GM12878 (cell line): ENCODE results near the gene PEMT. TPM values are rescaled to one million over a fixed set of nuclear protein-coding genes. Genes with fewer than 3 reads are reported as not detected.

Source experiments
- ATAC-seq: fragments of 200-7000 bp; cut with Tn5 transposase; 3 replicates; pipeline ENCODE4 v1.9.1; 2020; ENCODE audit warnings: mild to moderate bottlenecking, moderate library complexity
- BruUV-seq: library from RNA; stranded (reverse); fragments of 400-500 nt; replicated peaks from 2 replicates; lab custom pipeline; 2021; lab: Mats Ljungman, UMichigan
- CTCF ChIA-PET: fragments of 300-600 bp; sonication (Branson Sonifier 250); formaldehyde crosslinking; extraction: SDS; loops from one replicate; lab custom pipeline; 2021; ENCODE audit warnings: inconsistent platforms; lab: Yijun Ruan, JAX
- POLR2A ChIA-PET: fragments of 350-600 bp; formaldehyde crosslinking; extraction: SDS; loops from one replicate; lab custom pipeline; 2021; ENCODE audit warnings: inconsistent platforms; lab: Charles Lee
- RAD21 ChIA-PET: fragments of 300-600 bp; sonication (Branson Sonifier 250); formaldehyde crosslinking; loops from one replicate; lab custom pipeline; 2023; ENCODE audit warnings: antibody characterized with exemption; ENCODE audit not compliant: unreplicated experiment; lab: Charles Lee
- SMC1A ChIA-PET: fragments of 300-600 bp; sonication (Branson Sonifier 250); formaldehyde crosslinking; loops from one replicate; lab custom pipeline; 2023; ENCODE audit not compliant: unreplicated experiment, uncharacterized antibody; lab: Charles Lee
- DNase-seq: peaks from one replicate; pipeline ENCODE4 v3.0.0-alpha.2; 2011; ENCODE audit warnings: low read depth, low spot score
- FAIRE-seq: peaks from 3 replicates; lab custom pipeline; 2011; peaks lifted over from hg19 to GRCh38; lab: Jason Lieb, UNC
- H2AFZ ChIP-seq: 2 replicates; pipeline ENCODE4 v1.6.0; 2011; ENCODE audit warnings: low read depth, low read length, control low read depth; ENCODE audit not compliant: control insufficient read depth
- H3K27ac ChIP-seq: 2 replicates; pipeline ENCODE4 v1.5.1; 2011; ENCODE audit warnings: control low read depth; ENCODE audit not compliant: control insufficient read depth, insufficient read depth
- H3K27me3 ChIP-seq, 2 experiments: replicated peaks in 1 of 2; 2 replicates each; pipeline versions ENCODE4 v1.6.0 to v1.6.1; 2011; ENCODE audit warnings: low read length in 1 of 2; ENCODE audit not compliant: control insufficient read depth in 2 of 2, insufficient read depth in 2 of 2
- H3K36me3 ChIP-seq, 2 experiments: 2 replicates each; pipeline ENCODE4 v1.5.1; 2011; ENCODE audit warnings: low read length in 1 of 2; ENCODE audit not compliant: control insufficient read depth in 2 of 2, insufficient read depth in 2 of 2
- H3K4me1 ChIP-seq: 2 replicates; pipeline ENCODE4 v1.6.1; 2011; ENCODE audit warnings: mild to moderate bottlenecking, low read length, moderate library complexity, mixed read lengths; ENCODE audit not compliant: control insufficient read depth, insufficient read depth
- H3K4me2 ChIP-seq: 2 replicates; pipeline ENCODE4 v1.6.0; 2011; ENCODE audit warnings: control low read depth; ENCODE audit not compliant: control insufficient read depth, insufficient read depth
- H3K4me3 ChIP-seq: fragments of 200-600 bp; sonication (generic); 2 replicates; pipeline ENCODE4 v1.5.1; 2016
- H3K79me2 ChIP-seq: 2 replicates; pipeline ENCODE4 v1.6.0; 2011; ENCODE audit warnings: low read length; ENCODE audit not compliant: control insufficient read depth, insufficient read depth
- H3K9ac ChIP-seq: 2 replicates; pipeline ENCODE4 v1.8.0; 2011; ENCODE audit warnings: low read length, control low read depth, mixed read lengths; ENCODE audit not compliant: control insufficient read depth, insufficient read depth
- H3K9me3 ChIP-seq: replicated peaks from 3 replicates; pipeline ENCODE4 v1.5.1; 2011; ENCODE audit warnings: mild to moderate bottlenecking, low read length; ENCODE audit not compliant: control insufficient read depth, insufficient read depth
- H4K20me1 ChIP-seq: 2 replicates; pipeline ENCODE4 v1.6.0; 2011; ENCODE audit not compliant: control insufficient read depth, insufficient read depth
- IKZF2 ChIP-seq, 2 experiments: fragments of 450-650 bp; IDR thresholded peaks; 2 replicates each; pipeline ENCODE4 v1.6.1; 2017; ENCODE audit warnings: mild to moderate bottlenecking in 2 of 2, moderate library complexity in 2 of 2
- JUND ChIP-seq: IDR thresholded peaks from 2 replicates; pipeline ENCODE4 v1.6.1; 2012; ENCODE audit warnings: low read depth, mild to moderate bottlenecking, low read length, improper control_type of control experiment, moderate library complexity
- KDM1A ChIP-seq: fragments of 200-600 bp; sonication (generic); IDR thresholded peaks from 2 replicates; pipeline ENCODE4 v1.6.1; 2016; ENCODE audit warnings: borderline replicate concordance
- KLF5 ChIP-seq: fragments of 450-650 bp; IDR thresholded peaks from 2 replicates; pipeline ENCODE4 v1.6.1; 2014; ENCODE audit warnings: mild to moderate bottlenecking; ENCODE audit not compliant: partially characterized antibody
- MEF2A ChIP-seq: IDR thresholded peaks from 2 replicates; pipeline ENCODE4 v1.6.1; 2011; ENCODE audit warnings: low read depth, mild to moderate bottlenecking, low read length, moderate library complexity; ENCODE audit not compliant: insufficient read depth
- RAD51 ChIP-seq: fragments of 450-650 bp; IDR thresholded peaks from 2 replicates; pipeline ENCODE4 v1.6.1; 2016; ENCODE audit warnings: moderate library complexity, mild to moderate bottlenecking, inconsistent platforms
- TAF1 ChIP-seq: IDR thresholded peaks from 2 replicates; pipeline ENCODE4 v1.6.1; 2011; ENCODE audit warnings: mild to moderate bottlenecking, low read depth, low read length, borderline replicate concordance
- TBL1XR1 ChIP-seq: IDR thresholded peaks from 2 replicates; pipeline ENCODE4 v1.6.1; 2012; ENCODE audit warnings: low read depth, low read length, improper control_type of control experiment
- TCF3 ChIP-seq: IDR thresholded peaks from 2 replicates; pipeline ENCODE4 v1.6.1; 2012; ENCODE audit warnings: low read depth, mild to moderate bottlenecking, low read length, borderline replicate concordance; ENCODE audit not compliant: insufficient read depth
- YY1 ChIP-seq: IDR thresholded peaks from 2 replicates; pipeline ENCODE4 v1.6.1; 2011; ENCODE audit warnings: low read depth, mild to moderate bottlenecking, low read length
- WGBS: methylation state at CpG from one replicate; pipeline ENCODE4 v1.1.6; 2016; ENCODE audit warnings: low lambda C conversion rate; ENCODE audit not compliant: insufficient replicate concordance, insufficient coverage; ENCODE audit errors: missing lambda C conversion rate; 5-methylcytosine and 5-hydroxymethylcytosine counted together
- in situ Hi-C: fragments of 300-500 bp; cut with MboI; formaldehyde crosslinking; loops from 9 replicates; pipeline ENCODE4 v1.14.3; 2018; ENCODE audit warnings: mixed read lengths
- intact Hi-C: fragments of 100-400 bp; cut with micrococcal nuclease; formaldehyde crosslinking; loops from one replicate; pipeline ENCODE4 v1.14.2; 2022; ENCODE audit not compliant: unreplicated experiment
- polyA plus RNA-seq, 11 experiments: library from polyadenylated mRNA; depleted of rRNA in 4 of 11; unstranded in 6 of 11; stranded (reverse) in 5 of 11; fragments of >200 nt; fragmentation: Nextera tagmentation in 4 of 11; fragmentation: Illumina TruSeq in 1 of 11; extraction: Ambion mirVana in 4 of 11; extraction: Trizol in 1 of 11; gene quantifications; 1 replicate in 1 of 11; 2 replicates in 10 of 11; pipeline versions ENCODE4 v1.2.1 to v1.2.3, GENCODE V29; 2011 to 2016; ENCODE audit warnings: inconsistent platforms in 2 of 11, missing spikeins in 2 of 11, low read depth in 1 of 11
- total RNA-seq, 4 experiments: library from RNA; depleted of rRNA in 3 of 4; stranded (reverse); fragments of >200 nt in 3 of 4; fragmentation: Illumina TruSeq in 1 of 4; extraction: Trizol in 1 of 4; gene quantifications; 2 replicates each; pipeline versions ENCODE4 v1.2.1 to v1.2.3, GENCODE V29; 2013 to 2021

PEMT gene
- total and polyA plus RNA-seq, 10 of the 15 experiments (the other 5 are each of a cell fraction or from before 2014, with no cell fraction given), result 2.8 to 44.7 (median 25.4) TPM

DNA sequence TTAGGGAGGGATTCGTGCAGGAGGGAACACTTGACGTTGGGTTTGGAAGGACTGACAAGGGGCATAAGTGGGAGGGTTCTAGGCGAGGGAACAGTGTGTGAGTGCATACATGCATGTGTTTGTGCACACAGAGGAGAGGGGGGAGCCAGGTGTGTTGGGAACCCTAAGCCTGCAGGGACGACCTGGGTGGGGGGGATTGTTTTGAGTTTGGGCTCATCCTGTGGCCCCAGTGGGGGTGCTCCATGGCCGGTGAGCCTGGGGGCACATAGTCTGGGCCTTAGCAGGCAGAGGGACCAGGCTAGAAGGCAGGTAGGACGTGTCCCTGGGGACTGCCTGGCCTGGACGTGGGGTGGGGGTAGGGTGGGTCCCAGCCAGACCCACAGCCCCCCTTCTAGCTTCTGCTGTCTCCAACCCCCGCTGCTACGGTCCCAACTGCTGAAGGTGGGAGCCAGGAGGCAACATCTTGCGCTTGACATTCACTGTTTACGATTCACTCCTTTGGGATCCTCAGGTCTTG is 83.4 kb downstream of the PEMT start (continued):
- TF ChIP-seq TAF1, result no peak

DNA sequence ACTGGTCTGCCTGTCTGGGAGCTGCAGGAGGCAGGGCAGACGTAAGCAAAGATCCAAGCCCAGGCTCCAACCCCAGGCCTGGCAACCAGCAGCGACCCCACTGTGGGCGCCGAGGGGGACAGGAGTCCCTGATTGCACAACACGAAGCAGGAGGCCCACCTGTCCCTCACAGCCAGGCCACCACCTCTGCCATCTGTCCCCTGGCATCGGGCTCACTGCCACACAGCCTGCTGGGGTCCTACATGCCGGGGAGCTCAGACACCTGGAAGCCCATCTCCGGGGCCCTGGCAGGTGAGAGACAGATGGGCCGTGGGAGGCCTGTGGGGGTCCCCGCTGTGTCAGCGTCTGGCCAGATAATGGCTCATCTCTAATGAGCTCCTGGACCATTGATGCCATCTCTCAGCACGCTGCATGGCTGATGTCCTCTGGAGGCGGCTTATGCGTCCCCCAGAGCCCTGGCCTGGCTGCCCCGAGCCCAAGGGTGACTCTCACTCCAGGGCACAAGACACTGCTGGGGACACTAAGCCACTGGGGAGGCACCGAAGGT is 84.0 kb downstream of the PEMT start:
- Histone ChIP-seq H3K27me3 (no peaks in the 10 kb centered on the region), H3K79me2 (no peaks in the 10 kb centered on the region), H3K27ac (no peak overlapping the region), H3K36me3 (no peaks in the 10 kb centered on the region), H3K4me1 (no peaks in the 10 kb centered on the region), H2AFZ (no peak overlapping the region), H3K9ac (no peak overlapping the region), H3K9me3 (no peaks in the 10 kb centered on the region), H3K4me3 (no peak overlapping the region), H4K20me1 (no peaks in the 10 kb centered on the region), H3K4me2 (no peak overlapping the region)
- no peak for DNase-seq
- intact Hi-C loops, result no loop called here
- ATAC-seq, result no peak
- ChIA-PET POLR2A (no interaction called here), CTCF (interaction anchor here (1.2 kb wide), 1 partner anchor 12 kb away, joined by 4 read pairs; no protein-coding TSS in a partner anchor), RAD21 (no interaction called here), SMC1A (no interaction called here)
- FAIRE-seq, result no peak
- WGBS, result 38% methylated on average over 16 of the region's 16 CpGs
- in situ Hi-C loops, result no loop called here
- BruUV-seq, result no TSS peak
- no peak for TF ChIP-seq KDM1A
- TF ChIP-seq TCF3, result no peak
- TF ChIP-seq IKZF2 (IDR thresholded peaks at IDR 0.05), result no peak
- no peak for TF ChIP-seq RAD51
- no peak for TF ChIP-seq JUND
- no peak for TF ChIP-seq MEF2A
- TF ChIP-seq TBL1XR1, result no peak
- TF ChIP-seq YY1, result no peak
- no peak for TF ChIP-seq KLF5
